ENCODE measurements around the gene RSPH1.

- TF ChIP-seq CTCF (IDR thresholded peaks at IDR 0.05) (no peak), POLR2A (IDR thresholded peaks at IDR 0.05) (no peak), POLR2AphosphoS5 (IDR thresholded peaks at IDR 0.05) (no peak), EP300 (IDR thresholded peaks at IDR 0.05) (no peak)
These were observed 30.8 kb downstream of the RSPH1 start for GRCh38 chr21:42465008-42465802.

All from gastroesophageal sphincter (tissue), 3 donors.